ENCODE results near the gene KLF16. TPM values are rescaled to one million over a fixed set of nuclear protein-coding genes. Genes with fewer than 3 reads are reported as not detected.

The KLF16 gene
- total RNA-seq, 4 donors from 2014 or later: 9.0 to 18.3 (median 11.6) TPM

- H3K4me3 ChIP-seq: no peak overlapping the region
- H3K36me3 ChIP-seq: peaks cover 0 to 10% (median 4%) of the 10 kb centered on the region in 4 donors
- DNase-seq: no peak
- no peaks in the 10 kb centered on the region for H3K9me3 ChIP-seq
- H3K27me3 ChIP-seq: no peaks in the 10 kb centered on the region
- peaks cover 0 to 27% (median 10%) of the 10 kb centered on the region in 4 donors for H3K4me1 ChIP-seq
- H3K27ac ChIP-seq: peak overlapping the region in 2 of 4 donors; percentile 10 to 29
- TF ChIP-seq POLR2AphosphoS5 (IDR thresholded peaks at IDR 0.05) (no peak), POLR2A (IDR thresholded peaks at IDR 0.05) (no peak), EP300 (IDR thresholded peaks at IDR 0.05; ENCODE audit: low read depth) (no peak)
- TF ChIP-seq, protein P1, sequence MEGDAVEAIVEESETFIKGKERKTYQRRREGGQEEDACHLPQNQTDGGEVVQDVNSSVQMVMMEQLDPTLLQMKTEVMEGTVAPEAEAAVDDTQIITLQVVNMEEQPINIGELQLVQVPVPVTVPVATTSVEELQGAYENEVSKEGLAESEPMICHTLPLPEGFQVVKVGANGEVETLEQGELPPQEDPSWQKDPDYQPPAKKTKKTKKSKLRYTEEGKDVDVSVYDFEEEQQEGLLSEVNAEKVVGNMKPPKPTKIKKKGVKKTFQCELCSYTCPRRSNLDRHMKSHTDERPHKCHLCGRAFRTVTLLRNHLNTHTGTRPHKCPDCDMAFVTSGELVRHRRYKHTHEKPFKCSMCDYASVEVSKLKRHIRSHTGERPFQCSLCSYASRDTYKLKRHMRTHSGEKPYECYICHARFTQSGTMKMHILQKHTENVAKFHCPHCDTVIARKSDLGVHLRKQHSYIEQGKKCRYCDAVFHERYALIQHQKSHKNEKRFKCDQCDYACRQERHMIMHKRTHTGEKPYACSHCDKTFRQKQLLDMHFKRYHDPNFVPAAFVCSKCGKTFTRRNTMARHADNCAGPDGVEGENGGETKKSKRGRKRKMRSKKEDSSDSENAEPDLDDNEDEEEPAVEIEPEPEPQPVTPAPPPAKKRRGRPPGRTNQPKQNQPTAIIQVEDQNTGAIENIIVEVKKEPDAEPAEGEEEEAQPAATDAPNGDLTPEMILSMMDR (IDR thresholded peaks at IDR 0.05): no peak
- 57% methylated on average over 11 of the region's 11 CpGs; no CpG with 5 or more reads in 1 of the 2 donors for WGBS, 2 donors (ENCODE audit: low coverage in 1 of 2)
- intact Hi-C loops (cut with DNase I; ENCODE audit: low total_unique reads) (no loop called here), in situ Hi-C loops (cut with MboI; ENCODE audit: low pct_ligation_motif_present in 1 of 4, low pct_unique_long_range_greater_than_20kb in 1 of 4, low sequenced_read_pairs in 3 of 4) (no loop called here)
Observed at GRCh38 chr19:1829958-1830357, 33.4 kb downstream of the KLF16 start.

DNA sequence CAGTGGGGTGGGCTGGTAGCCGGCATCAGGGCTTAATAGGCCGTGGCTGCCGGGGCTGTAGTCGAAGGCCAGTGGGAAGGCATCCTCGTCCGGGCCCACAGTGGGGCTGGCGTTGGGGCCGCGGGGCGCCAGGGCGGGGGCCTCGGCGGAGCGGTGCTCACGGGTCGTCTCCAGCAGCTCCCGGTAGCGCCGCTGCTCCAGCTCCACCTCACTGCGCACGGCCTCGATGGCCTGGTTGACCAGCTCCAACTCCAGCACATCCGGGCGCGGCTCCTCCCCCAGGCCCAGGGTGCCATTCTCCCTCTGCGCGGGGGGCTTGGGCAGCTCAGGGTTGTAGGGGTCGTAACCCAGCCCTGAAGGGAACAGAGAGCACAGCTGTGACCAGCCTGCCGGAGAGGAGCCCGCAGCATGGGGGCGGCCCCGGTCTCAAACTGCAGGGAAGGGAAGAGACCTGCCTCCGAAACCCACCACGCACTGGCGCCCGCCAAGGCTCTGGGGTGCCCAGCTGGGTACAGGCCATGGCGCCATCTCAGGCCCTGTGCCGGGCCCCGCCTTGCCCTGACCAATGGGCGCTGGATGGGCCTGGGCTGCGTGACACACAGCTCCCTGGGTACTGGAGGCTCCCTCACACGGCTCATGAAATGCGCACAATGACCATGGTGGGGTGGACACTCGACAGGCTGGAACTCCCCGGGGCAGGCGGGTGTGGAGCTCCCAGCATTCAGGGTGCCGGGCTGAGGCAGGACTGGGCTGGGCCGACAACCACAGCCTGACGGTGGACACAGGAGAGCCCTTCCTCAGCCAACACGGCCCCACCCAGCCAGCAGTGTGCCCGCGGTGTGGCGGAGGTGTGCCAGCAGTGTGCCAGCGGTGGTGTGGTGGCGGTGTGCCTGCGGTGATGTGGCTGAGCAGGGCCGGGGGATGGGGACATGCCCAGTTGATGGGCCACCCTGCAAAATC lies 34.8 kb downstream of the KLF16 start:
- in situ Hi-C loops (cut with MboI; ENCODE audit: low pct_ligation_motif_present in 1 of 4, low pct_unique_long_range_greater_than_20kb in 1 of 4, low sequenced_read_pairs in 3 of 4): no loop called here
- intact Hi-C loops (cut with DNase I; ENCODE audit: low total_unique reads): no loop called here
- Histone ChIP-seq H3K36me3 (peaks cover 0 to 10% (median 4%) of the 10 kb centered on the region in 4 donors), H3K4me1 (peaks cover 0 to 27% (median 10%) of the 10 kb centered on the region in 4 donors), H3K27me3 (no peaks in the 10 kb centered on the region), H3K9me3 (no peaks in the 10 kb centered on the region), H3K4me3 (no peak overlapping the region), H3K27ac (no peak overlapping the region)
- 91% methylated on average over 32 of the region's 57 CpGs; no CpG with 5 or more reads in 1 of the 2 donors for WGBS, 2 donors (ENCODE audit: low coverage in 1 of 2)
- TF ChIP-seq POLR2AphosphoS5 (IDR thresholded peaks at IDR 0.05) (no peak), POLR2A (IDR thresholded peaks at IDR 0.05) (no peak), EP300 (IDR thresholded peaks at IDR 0.05; ENCODE audit: low read depth) (no peak)
- TF ChIP-seq, protein P1 (IDR thresholded peaks at IDR 0.05): no peak
- DNase-seq: no peak

GRCh38 chr19:1827566-1828278 lies 35.7 kb downstream of the KLF16 start:
- Histone ChIP-seq H3K27me3 (no peaks in the 10 kb centered on the region), H3K4me3 (no peak overlapping the region), H3K27ac (no peak overlapping the region), H3K9me3 (no peaks in the 10 kb centered on the region), H3K4me1 (peaks cover 0 to 27% (median 10%) of the 10 kb centered on the region in 4 donors), H3K36me3 (peaks cover 0 to 11% (median 5%) of the 10 kb centered on the region in 4 donors)
- TF ChIP-seq EP300 (IDR thresholded peaks at IDR 0.05; ENCODE audit: low read depth): no peak
- 88 to 93% methylated on average over 3 to 37 of the region's 41 CpGs for WGBS, 2 donors (ENCODE audit: low coverage in 1 of 2)
- in situ Hi-C loops (cut with MboI; ENCODE audit: low pct_ligation_motif_present in 1 of 4, low pct_unique_long_range_greater_than_20kb in 1 of 4, low sequenced_read_pairs in 3 of 4): no loop called here
- DNase-seq: no peak
- intact Hi-C loops (cut with DNase I; ENCODE audit: low total_unique reads): no loop called here

DNA sequence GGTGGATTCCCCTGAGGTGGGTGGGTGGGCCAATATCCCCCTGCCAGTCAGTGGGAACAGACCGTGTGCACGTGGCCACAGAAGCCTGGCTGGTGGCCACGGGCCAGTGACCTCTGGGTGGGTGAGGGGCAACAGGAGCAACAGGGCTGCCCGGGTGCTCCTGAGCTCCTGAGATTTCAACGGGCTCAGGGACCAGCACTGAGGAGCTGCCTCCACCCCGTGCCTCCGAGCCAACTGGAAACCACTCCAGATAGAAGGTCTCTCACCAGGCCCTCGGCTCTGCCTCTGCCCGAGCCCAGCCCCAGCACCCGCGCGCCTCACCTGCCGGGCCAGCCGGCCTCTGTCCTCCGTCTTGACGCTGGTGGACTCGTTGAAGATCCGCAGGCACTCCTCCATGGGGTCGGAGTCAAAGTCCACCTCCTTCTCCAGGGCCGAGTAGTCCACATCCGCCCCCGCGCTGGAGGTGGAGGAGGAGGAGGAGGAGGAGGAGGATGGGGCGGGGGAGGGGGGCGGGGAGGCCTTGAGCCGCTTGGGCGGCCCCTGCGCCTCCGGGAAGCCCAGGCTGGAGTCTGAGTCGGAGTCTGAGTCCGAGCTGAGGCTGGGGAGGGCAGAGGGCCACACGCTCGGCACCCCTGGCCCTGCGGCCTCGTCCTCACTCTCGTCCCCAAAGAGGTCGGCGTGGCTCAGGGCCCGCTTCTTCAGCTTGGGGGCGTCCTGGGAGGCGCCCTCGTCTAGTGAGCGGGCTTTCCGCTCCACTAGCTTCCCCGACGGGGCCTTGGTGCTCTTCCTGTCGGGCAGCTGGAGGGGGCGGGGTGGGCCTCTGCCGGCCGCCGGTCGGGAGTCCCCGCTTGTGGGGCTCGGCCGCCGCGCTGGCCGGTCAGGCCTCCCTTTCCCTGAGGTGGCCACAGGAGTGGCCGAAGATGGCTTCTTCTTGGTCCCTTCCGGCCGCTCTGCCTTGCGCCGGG lies 36.5 kb downstream of the KLF16 start:
- H3K4me1 ChIP-seq: peaks cover 0 to 27% (median 10%) of the 10 kb centered on the region in 4 donors
- peaks cover 0 to 19% (median 6%) of the 10 kb centered on the region in 4 donors for H3K36me3 ChIP-seq
- H3K27ac ChIP-seq: no peak overlapping the region
- TF ChIP-seq POLR2AphosphoS5 (IDR thresholded peaks at IDR 0.05) (no peak), POLR2A (IDR thresholded peaks at IDR 0.05) (no peak), EP300 (IDR thresholded peaks at IDR 0.05; ENCODE audit: low read depth) (no peak)
- TF ChIP-seq, protein P1 (IDR thresholded peaks at IDR 0.05): no peak
- 71 to 85% methylated on average over 4 to 48 of the region's 63 CpGs for WGBS, 2 donors (ENCODE audit: low coverage in 1 of 2)
- H3K4me3 ChIP-seq: no peak overlapping the region
- in situ Hi-C loops (cut with MboI; ENCODE audit: low pct_ligation_motif_present in 1 of 4, low pct_unique_long_range_greater_than_20kb in 1 of 4, low sequenced_read_pairs in 3 of 4): no loop called here
- H3K27me3 ChIP-seq: no peaks in the 10 kb centered on the region
- intact Hi-C loops (cut with DNase I; ENCODE audit: low total_unique reads): no loop called here
- DNase-seq: no peak
- no peaks in the 10 kb centered on the region for H3K9me3 ChIP-seq
